ENCODE data around the gene FAM131A. TPM values are rescaled to one million over a fixed set of nuclear protein-coding genes. Genes with fewer than 3 reads are reported as not detected.

The FAM131A gene
- total RNA-seq, 4 donors from 2014 or later = 14.7 to 27.1 (median 18.8) TPM

GRCh38 chr3:184389384-184389783, 52.0 kb downstream of the FAM131A start:
- in situ Hi-C loops (cut with MboI; ENCODE audit: low sequenced_read_pairs in 4 of 4) = no loop called here
- no peak overlapping the region for H3K4me3 ChIP-seq
- H3K27ac ChIP-seq = no peak overlapping the region

GRCh38 chr3:184389935-184390528, 52.6 kb downstream of the FAM131A start:
- no peaks in the 10 kb centered on the region for H3K9me3 ChIP-seq
- intact Hi-C loops (cut with DNase I; ENCODE audit: low total_unique reads) = no loop called here
- ATAC-seq (no peak), DNase-seq (no peak)
- no peak overlapping the region for H3K27ac ChIP-seq
- H3K36me3 ChIP-seq = no peaks in the 10 kb centered on the region
- TF ChIP-seq CTCF (IDR thresholded peaks at IDR 0.05 in 4 of 5, conservative IDR thresholded peaks at IDR 0.05 in 1 of 5) = no peak
- no peak for TF ChIP-seq POLR2A (IDR thresholded peaks at IDR 0.05)
- no peaks in the 10 kb centered on the region for H3K4me1 ChIP-seq
- H3K4me3 ChIP-seq = no peak overlapping the region
- in situ Hi-C loops (cut with MboI; ENCODE audit: low sequenced_read_pairs in 4 of 4) = no loop called here
- H3K27me3 ChIP-seq = no peaks in the 10 kb centered on the region

More at GRCh38 chr3:184389384-184389783, 52.0 kb downstream of the FAM131A start:
- TF ChIP-seq CTCF (IDR thresholded peaks at IDR 0.05 in 4 of 5, conservative IDR thresholded peaks at IDR 0.05 in 1 of 5) (no peak), POLR2A (IDR thresholded peaks at IDR 0.05) (no peak)
- Histone ChIP-seq H3K36me3 (no peaks in the 10 kb centered on the region), H3K4me1 (no peaks in the 10 kb centered on the region), H3K27me3 (no peaks in the 10 kb centered on the region), H3K9me3 (no peaks in the 10 kb centered on the region)
- DNase-seq = no peak
- intact Hi-C loops (cut with DNase I; ENCODE audit: low total_unique reads) = no loop called here
- ATAC-seq = no peak

GRCh38 chr3:184391266-184391665, 53.9 kb downstream of the FAM131A start:
- no peaks in the 10 kb centered on the region for H3K9me3 ChIP-seq
- DNase-seq (no peak), ATAC-seq (no peak)
- no peaks in the 10 kb centered on the region for H3K27me3 ChIP-seq
- intact Hi-C loops (cut with DNase I; ENCODE audit: low total_unique reads) (no loop called here), in situ Hi-C loops (cut with MboI; ENCODE audit: low sequenced_read_pairs in 4 of 4) (no loop called here)
- no peaks in the 10 kb centered on the region for H3K36me3 ChIP-seq
- H3K4me1 ChIP-seq = no peaks in the 10 kb centered on the region
- H3K27ac ChIP-seq = no peak overlapping the region
- no peak overlapping the region for H3K4me3 ChIP-seq
- TF ChIP-seq POLR2A (IDR thresholded peaks at IDR 0.05) = no peak
- TF ChIP-seq CTCF (IDR thresholded peaks at IDR 0.05 in 4 of 5, conservative IDR thresholded peaks at IDR 0.05 in 1 of 5) = no peak

- no peaks in the 10 kb centered on the region for H3K36me3 ChIP-seq
- intact Hi-C loops (cut with DNase I; ENCODE audit: low total_unique reads) (no loop called here), in situ Hi-C loops (cut with MboI; ENCODE audit: low sequenced_read_pairs in 4 of 4) (no loop called here)
- H3K27me3 ChIP-seq = no peaks in the 10 kb centered on the region
- no peaks in the 10 kb centered on the region for H3K9me3 ChIP-seq
- H3K4me1 ChIP-seq = no peaks in the 10 kb centered on the region
- no peak overlapping the region for H3K4me3 ChIP-seq
- no peak overlapping the region for H3K27ac ChIP-seq
- ATAC-seq = peak in 1 of 2 donors; percentile 27
- DNase-seq = no peak
- no peak for TF ChIP-seq POLR2A (IDR thresholded peaks at IDR 0.05)
- no peak for TF ChIP-seq CTCF (IDR thresholded peaks at IDR 0.05 in 4 of 5, conservative IDR thresholded peaks at IDR 0.05 in 1 of 5)
Measured at GRCh38 chr3:184395320-184395660, 57.9 kb downstream of the FAM131A start.

Other genes with a start within 250 kb of the FAM131A start
- not detected for gene HTR3E, start 240.5 kb upstream of the FAM131A start, total RNA-seq
- gene EIF2B5, start 202.2 kb upstream of the FAM131A start, total RNA-seq = 10 to 100 TPM; 42.6 to 56.8 (median 53.4) TPM
- 10 to 100 TPM; 36.5 to 58.1 (median 48.0) TPM for gene DVL3, start 182.2 kb upstream of the FAM131A start, total RNA-seq
- gene AP2M1, start 162.7 kb upstream of the FAM131A start, total RNA-seq = 100 to 1,000 TPM; 110 to 132 (median 117) TPM
- gene ABCF3, start 151.4 kb upstream of the FAM131A start, total RNA-seq = 10 to 100 TPM; 52.6 to 96.4 (median 63.2) TPM
- not detected for gene VWA5B2, start 108.0 kb upstream of the FAM131A start, total RNA-seq
- 10 to 100 TPM; 35.0 to 58.1 (median 50.1) TPM for gene ALG3, start 88.6 kb upstream of the FAM131A start, total RNA-seq
- gene EEF1AKMT4, start 87.9 kb upstream of the FAM131A start, total RNA-seq = 10 to 100 TPM in 2 of 4 donors, 1 to 10 TPM in 2; 5.7 to 14.6 (median 8.5) TPM
- gene CAMK2N2, start 76.0 kb upstream of the FAM131A start, total RNA-seq = not detected
- gene ECE2, start 61.6 kb upstream of the FAM131A start, total RNA-seq = not detected
- gene PSMD2, start 38.4 kb upstream of the FAM131A start, total RNA-seq = 100 to 1,000 TPM; 560 to 831 (median 720) TPM
- gene EIF4G1, start 23.0 kb upstream of the FAM131A start, total RNA-seq = 100 to 1,000 TPM; 474 to 863 (median 735) TPM
- 1 to 10 TPM in 2 of 4 donors, under 1 TPM in 2; 0.62 to 1.2 (median 0.92) TPM for gene CLCN2, start 24.0 kb downstream of the FAM131A start, total RNA-seq
- 10 to 100 TPM; 45.5 to 87.7 (median 53.0) TPM for gene POLR2H, start 24.1 kb downstream of the FAM131A start, total RNA-seq
- 1 to 10 TPM in 1 of 4 donors, under 1 TPM in 2, not detected in 1; 0.36 to 2.5 (median 0.69) TPM for gene THPO, start 40.6 kb downstream of the FAM131A start, total RNA-seq
- gene CHRD, start 42.5 kb downstream of the FAM131A start, total RNA-seq = 1 to 10 TPM; 2.6 to 5.7 (median 3.4) TPM
- gene EPHB3, start 224.2 kb downstream of the FAM131A start, total RNA-seq = under 1 TPM; 0.10 to 0.24 (median 0.12) TPM

Measured in gastrocnemius medialis (tissue), 4 donors.